ENCODE measurements around the gene FMNL1.

Gene FMNL1

GRCh38 chr17:45253879-45254278, 32.2 kb downstream of the FMNL1 start:
- ATAC-seq (ENCODE audit: low read depth) (no peak), DNase-seq (ENCODE audit: low spot score) (no peak)
- H3K9me3 ChIP-seq (ENCODE audit: severe bottlenecking), result no peaks in the 10 kb centered on the region
- no peaks in the 10 kb centered on the region for H3K27me3 ChIP-seq (ENCODE audit: insufficient read depth, poor library complexity, severe bottlenecking)
- H3K36me3 ChIP-seq (ENCODE audit: low read depth), result peaks cover 12% of the 10 kb centered on the region
- no peak overlapping the region for H3K27ac ChIP-seq (ENCODE audit: poor library complexity, severe bottlenecking)
- no peak for TF ChIP-seq CTCF (IDR thresholded peaks at IDR 0.05; ENCODE audit: poor library complexity, severe bottlenecking)
- H3K4me1 ChIP-seq (ENCODE audit: insufficient read depth, poor library complexity, severe bottlenecking), result peaks cover 4% of the 10 kb centered on the region
- no peak overlapping the region for H3K4me3 ChIP-seq (ENCODE audit: severe bottlenecking)

GRCh38 chr17:45255358-45255757, 33.7 kb downstream of the FMNL1 start:
- no peaks in the 10 kb centered on the region for H3K9me3 ChIP-seq (ENCODE audit: severe bottlenecking)
- no peaks in the 10 kb centered on the region for H3K36me3 ChIP-seq (ENCODE audit: low read depth)
- no peak overlapping the region for H3K4me3 ChIP-seq (ENCODE audit: severe bottlenecking)
- no peak overlapping the region for H3K27ac ChIP-seq (ENCODE audit: poor library complexity, severe bottlenecking)
- H3K27me3 ChIP-seq (ENCODE audit: insufficient read depth, poor library complexity, severe bottlenecking), result no peaks in the 10 kb centered on the region
- DNase-seq (ENCODE audit: low spot score), result no peak
- ATAC-seq (ENCODE audit: low read depth), result no peak
- TF ChIP-seq CTCF (IDR thresholded peaks at IDR 0.05; ENCODE audit: poor library complexity, severe bottlenecking), result no peak
- no peaks in the 10 kb centered on the region for H3K4me1 ChIP-seq (ENCODE audit: insufficient read depth, poor library complexity, severe bottlenecking)

- Histone ChIP-seq H3K27me3 (ENCODE audit: insufficient read depth, poor library complexity, severe bottlenecking) (no peaks in the 10 kb centered on the region), H3K36me3 (ENCODE audit: low read depth) (no peaks in the 10 kb centered on the region), H3K27ac (ENCODE audit: poor library complexity, severe bottlenecking) (no peak overlapping the region), H3K4me3 (ENCODE audit: severe bottlenecking) (no peak overlapping the region), H3K4me1 (ENCODE audit: insufficient read depth, poor library complexity, severe bottlenecking) (no peaks in the 10 kb centered on the region), H3K9me3 (ENCODE audit: severe bottlenecking) (no peaks in the 10 kb centered on the region)
- no peak for TF ChIP-seq CTCF (IDR thresholded peaks at IDR 0.05; ENCODE audit: poor library complexity, severe bottlenecking)
- no peak; the same call in 2 of the 3 replicates for ATAC-seq (ENCODE audit: low read depth)
- DNase-seq (ENCODE audit: low spot score), result no peak
Observed at GRCh38 chr17:45256114-45256966, 34.7 kb downstream of the FMNL1 start.

- DNase-seq (ENCODE audit: low spot score) (no peak), ATAC-seq (ENCODE audit: low read depth) (no peak)
- Histone ChIP-seq H3K4me1 (ENCODE audit: insufficient read depth, poor library complexity, severe bottlenecking) (no peaks in the 10 kb centered on the region), H3K9me3 (ENCODE audit: severe bottlenecking) (no peaks in the 10 kb centered on the region), H3K27ac (ENCODE audit: poor library complexity, severe bottlenecking) (no peak overlapping the region), H3K27me3 (ENCODE audit: insufficient read depth, poor library complexity, severe bottlenecking) (no peaks in the 10 kb centered on the region), H3K4me3 (ENCODE audit: severe bottlenecking) (no peak overlapping the region), H3K36me3 (ENCODE audit: low read depth) (no peaks in the 10 kb centered on the region)
- no peak for TF ChIP-seq CTCF (IDR thresholded peaks at IDR 0.05; ENCODE audit: poor library complexity, severe bottlenecking)
Observed at GRCh38 chr17:45257115-45257514, 35.4 kb downstream of the FMNL1 start.

GRCh38 chr17:45258981-45259380, 37.3 kb downstream of the FMNL1 start:
- DNase-seq (ENCODE audit: low spot score) (no peak), ATAC-seq (ENCODE audit: low read depth) (no peak)
- Histone ChIP-seq H3K9me3 (ENCODE audit: severe bottlenecking) (no peaks in the 10 kb centered on the region), H3K27me3 (ENCODE audit: insufficient read depth, poor library complexity, severe bottlenecking) (no peaks in the 10 kb centered on the region), H3K4me1 (ENCODE audit: insufficient read depth, poor library complexity, severe bottlenecking) (peaks cover 7% of the 10 kb centered on the region), H3K4me3 (ENCODE audit: severe bottlenecking) (no peak overlapping the region), H3K36me3 (ENCODE audit: low read depth) (peaks cover 3% of the 10 kb centered on the region), H3K27ac (ENCODE audit: poor library complexity, severe bottlenecking) (no peak overlapping the region)
- TF ChIP-seq CTCF (IDR thresholded peaks at IDR 0.05; ENCODE audit: poor library complexity, severe bottlenecking), result no peak

All from RWPE2 (cell line).